Immature natural killer cell (primary cell): ENCODE results near the gene LSAMP. TPM values are rescaled to one million over a fixed set of nuclear protein-coding genes. Genes with fewer than 3 reads are reported as not detected.

Source experiments
- DNase-seq, 3 donors: peaks; one replicate each; pipeline ENCODE4 v3.0.0; 2022; ENCODE audit warnings: mixed read lengths in 1 of 3
- H3K27ac Mint-ChIP-seq, 6 donors: one replicate each; pipeline ENCODE4 v1.8.0; 2020; ENCODE audit warnings: mixed read lengths in 6 of 6, mild to moderate bottlenecking in 5 of 6, inconsistent platforms in 4 of 6, moderate library complexity in 3 of 6
- H3K27me3 Mint-ChIP-seq, 3 donors: one replicate each; pipeline ENCODE4 v1.8.0; 2020 to 2021; ENCODE audit warnings: low read depth in 3 of 3, mild to moderate bottlenecking in 3 of 3, mixed read lengths in 3 of 3, moderate library complexity in 3 of 3, inconsistent platforms in 1 of 3
- H3K36me3 Mint-ChIP-seq, 3 donors: one replicate each; pipeline ENCODE4 v1.8.0; 2020; ENCODE audit warnings: mixed read lengths in 3 of 3, inconsistent platforms in 2 of 3, mild to moderate bottlenecking in 2 of 3
- H3K4me1 Mint-ChIP-seq, 2 donors: one replicate each; pipeline ENCODE4 v1.8.0; 2020; ENCODE audit warnings: inconsistent platforms in 2 of 2, mild to moderate bottlenecking in 2 of 2, mixed read lengths in 2 of 2, moderate library complexity in 1 of 2
- H3K4me3 Mint-ChIP-seq, 5 donors: one replicate each; pipeline ENCODE4 v1.8.0; 2020; ENCODE audit warnings: mild to moderate bottlenecking in 5 of 5, mixed read lengths in 5 of 5, inconsistent platforms in 3 of 5, moderate library complexity in 3 of 5
- H3K9me3 Mint-ChIP-seq, 6 donors: one replicate each; pipeline ENCODE4 v1.8.0; 2020; ENCODE audit warnings: mild to moderate bottlenecking in 6 of 6, mixed read lengths in 6 of 6, inconsistent platforms in 4 of 6, moderate library complexity in 3 of 6
- polyA plus RNA-seq, 3 donors: library from polyadenylated mRNA; unstranded; fragments of 300-500 nt; fragmentation: Illumina TruSeq; gene quantifications; one replicate each; pipeline ENCODE4 v1.2.3, GENCODE V29; 2021

Gene LSAMP
- polyA plus RNA-seq, 3 donors from 2014 or later, result not detected

- no peak for DNase-seq
- H3K9me3 Mint-ChIP-seq, result peaks cover 0 to 19% (median 5%) of the 10 kb centered on the region in 6 donors
- no peak overlapping the region for H3K27ac Mint-ChIP-seq
- H3K27me3 Mint-ChIP-seq, result no peaks in the 10 kb centered on the region
- H3K36me3 Mint-ChIP-seq, result no peaks in the 10 kb centered on the region
- H3K4me3 Mint-ChIP-seq, result no peak overlapping the region
- H3K4me1 Mint-ChIP-seq, result no peaks in the 10 kb centered on the region
Observed at GRCh38 chr3:116035429-116035828, 409.9 kb downstream of the LSAMP start.

GRCh38 chr3:116034794-116035193 is 410.5 kb downstream of the LSAMP start:
- Mint-ChIP-seq H3K4me1 (no peaks in the 10 kb centered on the region), H3K27ac (no peak overlapping the region), H3K4me3 (no peak overlapping the region), H3K9me3 (peaks cover 0 to 14% (median 3%) of the 10 kb centered on the region in 6 donors), H3K27me3 (no peaks in the 10 kb centered on the region), H3K36me3 (no peaks in the 10 kb centered on the region)
- no peak for DNase-seq

DNA sequence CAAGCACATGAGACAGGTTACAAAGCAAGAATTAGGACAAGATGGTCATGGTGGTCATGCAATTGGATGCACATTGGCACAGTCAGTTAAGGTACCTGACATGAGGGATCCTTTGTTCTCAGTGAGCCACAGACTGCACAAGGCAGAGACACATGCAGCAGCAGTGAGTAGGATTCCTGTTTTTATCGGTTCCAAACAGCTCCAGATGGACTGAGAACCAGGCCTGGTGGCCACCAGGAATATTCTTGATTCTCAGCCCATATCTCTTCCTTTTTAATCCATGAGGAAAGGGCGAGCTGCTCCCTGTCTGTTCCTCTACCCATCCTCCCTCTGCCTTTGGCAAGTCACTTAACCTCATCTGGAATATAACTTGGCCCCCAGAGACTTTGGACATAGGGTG is 411.2 kb downstream of the LSAMP start:
- Mint-ChIP-seq H3K27ac (no peak overlapping the region), H3K9me3 (peaks cover 0 to 14% (median 3%) of the 10 kb centered on the region in 6 donors), H3K27me3 (no peaks in the 10 kb centered on the region), H3K4me3 (no peak overlapping the region), H3K36me3 (no peaks in the 10 kb centered on the region), H3K4me1 (no peaks in the 10 kb centered on the region)
- DNase-seq, result no peak

DNA sequence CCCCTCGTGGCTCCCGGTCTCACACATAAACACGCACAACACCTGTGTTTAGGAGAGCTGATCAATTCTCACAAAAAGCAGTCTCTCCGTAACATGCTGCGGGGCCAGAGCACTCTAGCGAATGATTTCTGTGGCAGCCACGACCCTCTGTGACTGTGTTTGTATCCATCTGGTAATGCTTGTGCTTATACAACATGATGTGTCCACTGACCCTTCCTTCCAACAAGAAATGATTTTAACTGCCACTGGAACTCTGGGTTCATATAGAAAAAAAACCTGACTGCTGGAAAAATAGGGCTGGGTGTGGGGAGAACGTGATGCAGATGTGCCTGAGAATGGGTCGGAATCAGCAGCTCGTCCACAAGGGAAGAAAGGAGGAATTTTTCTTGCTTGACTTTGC is 411.8 kb downstream of the LSAMP start:
- no peak overlapping the region for H3K27ac Mint-ChIP-seq
- H3K9me3 Mint-ChIP-seq, result peaks cover 0 to 14% (median 2%) of the 10 kb centered on the region in 6 donors
- no peak for DNase-seq
- H3K4me3 Mint-ChIP-seq, result no peak overlapping the region
- no peaks in the 10 kb centered on the region for H3K27me3 Mint-ChIP-seq
- no peaks in the 10 kb centered on the region for H3K36me3 Mint-ChIP-seq
- no peaks in the 10 kb centered on the region for H3K4me1 Mint-ChIP-seq

GRCh38 chr3:116032176-116032575 is 413.1 kb downstream of the LSAMP start:
- no peak overlapping the region for H3K27ac Mint-ChIP-seq
- no peak overlapping the region for H3K4me3 Mint-ChIP-seq
- H3K27me3 Mint-ChIP-seq, result no peaks in the 10 kb centered on the region
- H3K4me1 Mint-ChIP-seq, result no peaks in the 10 kb centered on the region
- DNase-seq, result no peak
- no peaks in the 10 kb centered on the region for H3K36me3 Mint-ChIP-seq
- peaks cover 0 to 14% (median 1%) of the 10 kb centered on the region in 6 donors for H3K9me3 Mint-ChIP-seq

- Mint-ChIP-seq H3K4me1 (no peaks in the 10 kb centered on the region), H3K4me3 (no peak overlapping the region), H3K9me3 (peaks cover 0 to 12% (median 3%) of the 10 kb centered on the region in 6 donors), H3K27ac (no peak overlapping the region), H3K27me3 (no peaks in the 10 kb centered on the region), H3K36me3 (no peaks in the 10 kb centered on the region)
- no peak for DNase-seq
Observed at GRCh38 chr3:116030131-116030850, 415.0 kb downstream of the LSAMP start.

- Mint-ChIP-seq H3K4me1 (no peaks in the 10 kb centered on the region), H3K27me3 (no peaks in the 10 kb centered on the region), H3K9me3 (peaks cover 2 to 10% (median 4%) of the 10 kb centered on the region in 6 donors), H3K4me3 (no peak overlapping the region), H3K36me3 (no peaks in the 10 kb centered on the region), H3K27ac (no peak overlapping the region)
- no peak for DNase-seq
Observed at GRCh38 chr3:116029266-116029665, 416.0 kb downstream of the LSAMP start.

GRCh38 chr3:116028157-116028556 is 417.1 kb downstream of the LSAMP start:
- peaks cover 2 to 12% (median 5%) of the 10 kb centered on the region in 6 donors for H3K9me3 Mint-ChIP-seq
- H3K27ac Mint-ChIP-seq, result no peak overlapping the region
- no peak for DNase-seq
- H3K4me3 Mint-ChIP-seq, result no peak overlapping the region
- H3K27me3 Mint-ChIP-seq, result no peaks in the 10 kb centered on the region
- H3K4me1 Mint-ChIP-seq, result no peaks in the 10 kb centered on the region
- no peaks in the 10 kb centered on the region for H3K36me3 Mint-ChIP-seq

- no peaks in the 10 kb centered on the region for H3K36me3 Mint-ChIP-seq
- H3K27me3 Mint-ChIP-seq, result no peaks in the 10 kb centered on the region
- H3K27ac Mint-ChIP-seq, result no peak overlapping the region
- peaks cover 0 to 8% (median 6%) of the 10 kb centered on the region in 6 donors for H3K9me3 Mint-ChIP-seq
- no peak for DNase-seq
- H3K4me1 Mint-ChIP-seq, result no peaks in the 10 kb centered on the region
- H3K4me3 Mint-ChIP-seq, result no peak overlapping the region
Observed at GRCh38 chr3:116020989-116021388, 424.3 kb downstream of the LSAMP start.

GRCh38 chr3:116020495-116020894 is 424.8 kb downstream of the LSAMP start:
- Mint-ChIP-seq H3K27me3 (no peaks in the 10 kb centered on the region), H3K4me1 (no peaks in the 10 kb centered on the region), H3K27ac (no peak overlapping the region), H3K36me3 (no peaks in the 10 kb centered on the region), H3K4me3 (no peak overlapping the region), H3K9me3 (peaks cover 0 to 8% (median 6%) of the 10 kb centered on the region in 6 donors)
- DNase-seq, result no peak

- no peak overlapping the region for H3K27ac Mint-ChIP-seq
- no peaks in the 10 kb centered on the region for H3K36me3 Mint-ChIP-seq
- H3K27me3 Mint-ChIP-seq, result no peaks in the 10 kb centered on the region
- no peak for DNase-seq
- no peaks in the 10 kb centered on the region for H3K4me1 Mint-ChIP-seq
- H3K4me3 Mint-ChIP-seq, result no peak overlapping the region
- H3K9me3 Mint-ChIP-seq, result peaks cover 0 to 8% (median 5%) of the 10 kb centered on the region in 6 donors
Observed at GRCh38 chr3:116019254-116019763, 426.0 kb downstream of the LSAMP start.

DNA sequence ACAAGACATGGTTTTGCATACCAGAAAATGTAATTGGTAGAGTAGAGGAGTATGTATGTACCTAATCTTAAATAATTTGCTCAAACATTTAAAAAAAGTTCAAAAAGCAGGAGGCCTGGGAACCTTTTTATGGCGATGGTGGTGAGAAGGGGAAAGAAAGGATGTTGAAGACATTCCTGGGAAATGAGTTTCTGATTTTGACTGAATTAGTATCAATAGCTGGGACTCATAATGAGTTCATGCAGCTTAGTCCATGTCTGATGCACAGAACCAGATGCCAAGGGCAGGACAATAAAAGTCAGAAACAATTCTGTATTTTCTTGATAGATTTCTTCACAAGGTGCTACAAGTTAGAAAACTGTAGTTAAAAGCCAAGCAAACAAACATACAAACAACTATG is 426.6 kb downstream of the LSAMP start:
- H3K4me3 Mint-ChIP-seq, result no peak overlapping the region
- H3K27me3 Mint-ChIP-seq, result no peaks in the 10 kb centered on the region
- no peaks in the 10 kb centered on the region for H3K36me3 Mint-ChIP-seq
- H3K27ac Mint-ChIP-seq, result no peak overlapping the region
- no peak for DNase-seq
- H3K4me1 Mint-ChIP-seq, result no peaks in the 10 kb centered on the region
- peaks cover 0 to 7% (median 3%) of the 10 kb centered on the region in 6 donors for H3K9me3 Mint-ChIP-seq

- H3K9me3 Mint-ChIP-seq, result peaks cover 0 to 11% (median 1%) of the 10 kb centered on the region in 6 donors
- no peak for DNase-seq
- no peaks in the 10 kb centered on the region for H3K27me3 Mint-ChIP-seq
- no peak overlapping the region for H3K27ac Mint-ChIP-seq
- no peaks in the 10 kb centered on the region for H3K36me3 Mint-ChIP-seq
- no peak overlapping the region for H3K4me3 Mint-ChIP-seq
- H3K4me1 Mint-ChIP-seq, result no peaks in the 10 kb centered on the region
Observed at GRCh38 chr3:116015931-116016330, 429.4 kb downstream of the LSAMP start.

DNA sequence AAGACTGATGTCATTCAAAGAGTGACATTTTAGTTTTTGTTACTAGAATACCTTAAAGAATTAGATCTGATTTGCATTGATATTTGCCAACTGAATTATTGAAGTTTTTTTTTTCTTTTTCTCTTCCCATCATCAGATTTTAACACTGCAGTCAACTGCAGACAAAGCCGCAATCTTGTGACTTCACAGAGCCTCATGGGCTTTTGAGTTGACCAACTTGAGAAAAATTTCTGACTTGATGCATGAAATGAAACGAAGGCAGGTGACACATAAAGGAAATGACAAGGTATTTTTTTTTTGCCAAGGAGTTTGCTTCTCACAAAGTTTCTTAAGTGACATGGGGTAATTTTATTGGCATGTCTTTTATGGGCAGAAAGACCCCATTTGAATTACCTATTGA is 438.3 kb downstream of the LSAMP start:
- Mint-ChIP-seq H3K36me3 (no peaks in the 10 kb centered on the region), H3K9me3 (peaks cover 0 to 14% (median 5%) of the 10 kb centered on the region in 6 donors), H3K27me3 (no peaks in the 10 kb centered on the region), H3K4me1 (no peaks in the 10 kb centered on the region), H3K27ac (no peak overlapping the region), H3K4me3 (no peak overlapping the region)
- DNase-seq, result no peak

GRCh38 chr3:116005404-116005803 is 439.9 kb downstream of the LSAMP start:
- no peaks in the 10 kb centered on the region for H3K36me3 Mint-ChIP-seq
- no peak for DNase-seq
- no peaks in the 10 kb centered on the region for H3K4me1 Mint-ChIP-seq

More at GRCh38 chr3:116005404-116005803, 439.9 kb downstream of the LSAMP start:
- Mint-ChIP-seq H3K27me3 (no peaks in the 10 kb centered on the region), H3K9me3 (peaks cover 0 to 6% (median 4%) of the 10 kb centered on the region in 6 donors), H3K27ac (no peak overlapping the region), H3K4me3 (no peak overlapping the region)
